Measurements from ENCODE around the gene ANKS3. TPM values are rescaled to one million over a fixed set of nuclear protein-coding genes. Genes with fewer than 3 reads are reported as not detected.

The ANKS3 gene
- total and polyA plus RNA-seq, 10 of the 15 experiments (the other 5 are each of a cell fraction or from before 2014, with no cell fraction given) = 0.29 to 14.2 (median 8.5) TPM

DNA sequence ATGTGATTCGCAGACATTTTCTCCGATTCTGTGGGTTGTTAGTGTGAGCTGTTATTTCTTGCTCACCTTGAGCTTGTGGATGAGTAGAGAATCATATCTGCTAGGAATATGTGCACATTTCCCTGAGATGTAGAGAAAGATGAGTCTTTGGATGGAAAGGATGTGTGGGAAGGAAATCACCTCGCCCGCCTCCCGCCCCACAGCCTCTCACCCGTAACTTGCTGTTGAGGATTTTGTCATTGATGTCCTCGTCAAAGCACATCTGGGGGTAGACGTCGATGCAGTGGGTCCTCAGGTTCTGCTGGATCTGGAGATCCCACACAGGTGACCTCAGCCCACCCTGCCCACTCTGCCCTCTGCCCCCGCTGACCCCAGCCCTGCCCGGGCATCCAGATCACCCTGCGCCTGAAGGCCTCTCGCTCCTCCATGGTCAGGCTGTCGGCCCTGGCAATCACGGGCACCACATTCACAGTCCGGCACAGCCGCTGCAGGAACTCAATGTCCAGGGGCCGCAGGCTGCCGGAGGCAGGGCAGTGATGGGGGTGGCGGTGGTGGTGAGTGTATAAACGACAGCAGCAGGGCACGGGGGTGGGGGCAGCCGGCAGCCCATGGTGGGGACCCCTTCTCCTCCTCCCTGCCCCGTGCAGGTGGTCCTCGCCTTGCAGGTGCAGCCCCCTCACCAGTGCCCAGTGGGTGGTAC is 49.3 kb upstream of the ANKS3 start (continued):
- TF ChIP-seq, protein P1, sequence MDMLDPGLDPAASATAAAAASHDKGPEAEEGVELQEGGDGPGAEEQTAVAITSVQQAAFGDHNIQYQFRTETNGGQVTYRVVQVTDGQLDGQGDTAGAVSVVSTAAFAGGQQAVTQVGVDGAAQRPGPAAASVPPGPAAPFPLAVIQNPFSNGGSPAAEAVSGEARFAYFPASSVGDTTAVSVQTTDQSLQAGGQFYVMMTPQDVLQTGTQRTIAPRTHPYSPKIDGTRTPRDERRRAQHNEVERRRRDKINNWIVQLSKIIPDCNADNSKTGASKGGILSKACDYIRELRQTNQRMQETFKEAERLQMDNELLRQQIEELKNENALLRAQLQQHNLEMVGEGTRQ (IDR thresholded peaks at IDR 0.05; ENCODE audit: borderline replicate concordance, low read depth, low read length) = no peak
- TF ChIP-seq IRF4 (IDR thresholded peaks at IDR 0.05; ENCODE audit: low read depth, low read length) (no peak), ZZZ3 (IDR thresholded peaks at IDR 0.05; ENCODE audit: control insufficient read depth, insufficient read length, low read depth) (no peak), BHLHE40 (IDR thresholded peaks at IDR 0.05; ENCODE audit: borderline replicate concordance in 1 of 2, low read depth in 2 of 2, low read length in 1 of 2) (no peak)
- TF ChIP-seq, protein P2, sequence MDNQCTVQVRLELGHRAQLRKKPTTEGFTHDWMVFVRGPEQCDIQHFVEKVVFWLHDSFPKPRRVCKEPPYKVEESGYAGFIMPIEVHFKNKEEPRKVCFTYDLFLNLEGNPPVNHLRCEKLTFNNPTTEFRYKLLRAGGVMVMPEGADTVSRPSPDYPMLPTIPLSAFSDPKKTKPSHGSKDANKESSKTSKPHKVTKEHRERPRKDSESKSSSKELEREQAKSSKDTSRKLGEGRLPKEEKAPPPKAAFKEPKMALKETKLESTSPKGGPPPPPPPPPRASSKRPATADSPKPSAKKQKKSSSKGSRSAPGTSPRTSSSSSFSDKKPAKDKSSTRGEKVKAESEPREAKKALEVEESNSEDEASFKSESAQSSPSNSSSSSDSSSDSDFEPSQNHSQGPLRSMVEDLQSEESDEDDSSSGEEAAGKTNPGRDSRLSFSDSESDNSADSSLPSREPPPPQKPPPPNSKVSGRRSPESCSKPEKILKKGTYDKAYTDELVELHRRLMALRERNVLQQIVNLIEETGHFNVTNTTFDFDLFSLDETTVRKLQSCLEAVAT (IDR thresholded peaks at IDR 0.05) = no peak
- TF ChIP-seq, protein P3, sequence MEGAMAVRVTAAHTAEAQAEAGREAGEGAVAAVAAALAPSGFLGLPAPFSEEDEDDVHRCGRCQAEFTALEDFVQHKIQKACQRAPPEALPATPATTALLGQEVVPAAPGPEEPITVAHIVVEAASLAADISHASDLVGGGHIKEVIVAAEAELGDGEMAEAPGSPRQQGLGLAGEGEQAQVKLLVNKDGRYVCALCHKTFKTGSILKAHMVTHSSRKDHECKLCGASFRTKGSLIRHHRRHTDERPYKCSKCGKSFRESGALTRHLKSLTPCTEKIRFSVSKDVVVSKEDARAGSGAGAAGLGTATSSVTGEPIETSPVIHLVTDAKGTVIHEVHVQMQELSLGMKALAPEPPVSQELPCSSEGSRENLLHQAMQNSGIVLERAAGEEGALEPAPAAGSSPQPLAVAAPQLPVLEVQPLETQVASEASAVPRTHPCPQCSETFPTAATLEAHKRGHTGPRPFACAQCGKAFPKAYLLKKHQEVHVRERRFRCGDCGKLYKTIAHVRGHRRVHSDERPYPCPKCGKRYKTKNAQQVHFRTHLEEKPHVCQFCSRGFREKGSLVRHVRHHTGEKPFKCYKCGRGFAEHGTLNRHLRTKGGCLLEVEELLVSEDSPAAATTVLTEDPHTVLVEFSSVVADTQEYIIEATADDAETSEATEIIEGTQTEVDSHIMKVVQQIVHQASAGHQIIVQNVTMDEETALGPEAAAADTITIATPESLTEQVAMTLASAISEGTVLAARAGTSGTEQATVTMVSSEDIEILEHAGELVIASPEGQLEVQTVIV (IDR thresholded peaks at IDR 0.05; ENCODE audit: borderline replicate concordance, partially characterized antibody) = no peak
- TF ChIP-seq, protein P4, sequence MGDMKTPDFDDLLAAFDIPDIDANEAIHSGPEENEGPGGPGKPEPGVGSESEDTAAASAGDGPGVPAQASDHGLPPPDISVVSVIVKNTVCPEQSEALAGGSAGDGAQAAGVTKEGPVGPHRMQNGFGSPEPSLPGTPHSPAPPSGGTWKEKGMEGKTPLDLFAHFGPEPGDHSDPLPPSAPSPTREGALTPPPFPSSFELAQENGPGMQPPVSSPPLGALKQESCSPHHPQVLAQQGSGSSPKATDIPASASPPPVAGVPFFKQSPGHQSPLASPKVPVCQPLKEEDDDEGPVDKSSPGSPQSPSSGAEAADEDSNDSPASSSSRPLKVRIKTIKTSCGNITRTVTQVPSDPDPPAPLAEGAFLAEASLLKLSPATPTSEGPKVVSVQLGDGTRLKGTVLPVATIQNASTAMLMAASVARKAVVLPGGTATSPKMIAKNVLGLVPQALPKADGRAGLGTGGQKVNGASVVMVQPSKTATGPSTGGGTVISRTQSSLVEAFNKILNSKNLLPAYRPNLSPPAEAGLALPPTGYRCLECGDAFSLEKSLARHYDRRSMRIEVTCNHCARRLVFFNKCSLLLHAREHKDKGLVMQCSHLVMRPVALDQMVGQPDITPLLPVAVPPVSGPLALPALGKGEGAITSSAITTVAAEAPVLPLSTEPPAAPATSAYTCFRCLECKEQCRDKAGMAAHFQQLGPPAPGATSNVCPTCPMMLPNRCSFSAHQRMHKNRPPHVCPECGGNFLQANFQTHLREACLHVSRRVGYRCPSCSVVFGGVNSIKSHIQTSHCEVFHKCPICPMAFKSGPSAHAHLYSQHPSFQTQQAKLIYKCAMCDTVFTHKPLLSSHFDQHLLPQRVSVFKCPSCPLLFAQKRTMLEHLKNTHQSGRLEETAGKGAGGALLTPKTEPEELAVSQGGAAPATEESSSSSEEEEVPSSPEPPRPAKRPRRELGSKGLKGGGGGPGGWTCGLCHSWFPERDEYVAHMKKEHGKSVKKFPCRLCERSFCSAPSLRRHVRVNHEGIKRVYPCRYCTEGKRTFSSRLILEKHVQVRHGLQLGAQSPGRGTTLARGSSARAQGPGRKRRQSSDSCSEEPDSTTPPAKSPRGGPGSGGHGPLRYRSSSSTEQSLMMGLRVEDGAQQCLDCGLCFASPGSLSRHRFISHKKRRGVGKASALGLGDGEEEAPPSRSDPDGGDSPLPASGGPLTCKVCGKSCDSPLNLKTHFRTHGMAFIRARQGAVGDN (IDR thresholded peaks at IDR 0.05) = no peak
